HG02943 (cell line): ENCODE data around the gene SYNE3.

ENCODE experiments used
- ATAC-seq: cut with Tn5 transposase; IDR thresholded peaks from one replicate; pipeline ENCODE4 v1.9.1; 2021; ENCODE audit warnings: mild to moderate bottlenecking, low read depth, moderate library complexity; ENCODE audit not compliant: unreplicated experiment

The SYNE3 gene

GRCh38 chr14:95478309-95478708 is 38.1 kb downstream of the SYNE3 start:
- ATAC-seq = no peak

GRCh38 chr14:95477411-95478269 is 38.8 kb downstream of the SYNE3 start:
- no peak for ATAC-seq

- ATAC-seq = no peak
Measured at GRCh38 chr14:95476747-95477146, 39.7 kb downstream of the SYNE3 start.

GRCh38 chr14:95475540-95476240 is 40.8 kb downstream of the SYNE3 start:
- no peak for ATAC-seq

- ATAC-seq = no peak
Measured at GRCh38 chr14:95474941-95475340, 41.5 kb downstream of the SYNE3 start.

GRCh38 chr14:95474486-95474885 is 42.0 kb downstream of the SYNE3 start:
- no peak for ATAC-seq

- ATAC-seq = no peak
Measured at GRCh38 chr14:95472819-95473251, 43.6 kb downstream of the SYNE3 start.

- ATAC-seq = no peak
Measured at GRCh38 chr14:95471476-95471875, 45.0 kb downstream of the SYNE3 start.

GRCh38 chr14:95471016-95471415 is 45.4 kb downstream of the SYNE3 start:
- no peak for ATAC-seq

GRCh38 chr14:95469134-95469481 is 47.3 kb downstream of the SYNE3 start:
- no peak for ATAC-seq

GRCh38 chr14:95468448-95469133 is 47.9 kb downstream of the SYNE3 start:
- no peak for ATAC-seq

GRCh38 chr14:95467657-95468056 is 48.8 kb downstream of the SYNE3 start:
- ATAC-seq = no peak

- ATAC-seq = no peak
Measured at GRCh38 chr14:95467232-95467631, 49.2 kb downstream of the SYNE3 start.
